Tongue (tissue), 2 donors: ENCODE data around the gene ISCU. TPM values are rescaled to one million over a fixed set of nuclear protein-coding genes. Genes with fewer than 3 reads are reported as not detected.
"Not testable (repeated sequence)": the region's sequence is repeated elsewhere in the genome, so short reads cannot be mapped to it uniquely, and the experiment has no call there.

ENCODE experiments used
- DNase-seq: peaks from one replicate; pipeline ENCODE4 v3.0.0-alpha.2; 2015
- total RNA-seq: library from RNA; depleted of rRNA; stranded (reverse); fragments of >200 nt; gene quantifications from one replicate; pipeline ENCODE4 v1.2.3, GENCODE V29; 2014

The ISCU gene
- total RNA-seq, 1 donor from 2014 or later, result 111 TPM

GRCh38 chr12:108543652-108544051, 18.7 kb upstream of the ISCU start:
- no peak for DNase-seq

- no peak for DNase-seq
Measured at GRCh38 chr12:108547686-108548085, 14.7 kb upstream of the ISCU start.

GRCh38 chr12:108548954-108549521, 13.4 kb upstream of the ISCU start:
- no peak for DNase-seq

- no peak for DNase-seq
Measured at GRCh38 chr12:108551535-108551934, 10.9 kb upstream of the ISCU start.

GRCh38 chr12:108553799-108554198, 8.6 kb upstream of the ISCU start:
- no peak for DNase-seq

GRCh38 chr12:108555383-108555782, 7.0 kb upstream of the ISCU start:
- DNase-seq, result not testable (repeated sequence)

- no peak for DNase-seq
Measured at GRCh38 chr12:108559007-108559655, 3.3 kb upstream of the ISCU start.

GRCh38 chr12:108559748-108560147, 2.6 kb upstream of the ISCU start:
- no peak for DNase-seq

GRCh38 chr12:108560321-108560721, 2.1 kb upstream of the ISCU start:
- DNase-seq, result peak; percentile 9

GRCh38 chr12:108560752-108561719, 1.4 kb upstream of the ISCU start, which contains the start of gene SART3:
SART3 (minus strand) TSS chr12:108561173; CDS start chr12:108561154, 19 bp downstream.
- peak; percentile 95 for DNase-seq

GRCh38 chr12:108561852-108562347, 496 bp upstream of the ISCU start:
- no peak for DNase-seq

GRCh38 chr12:108563136-108563803, 874 bp downstream of the ISCU start:
- peak; percentile 95 for DNase-seq

- no peak for DNase-seq
Measured at GRCh38 chr12:108563804-108564151, 1.4 kb downstream of the ISCU start.

- no peak for DNase-seq
Measured at GRCh38 chr12:108564724-108565123, 2.3 kb downstream of the ISCU start.

GRCh38 chr12:108565146-108565545, 2.8 kb downstream of the ISCU start:
- DNase-seq, result no peak

GRCh38 chr12:108565976-108566375, 3.6 kb downstream of the ISCU start:
- DNase-seq, result no peak

- no peak for DNase-seq
Measured at GRCh38 chr12:108566452-108566851, 4.1 kb downstream of the ISCU start.

GRCh38 chr12:108567406-108568337, 5.3 kb downstream of the ISCU start:
- no peak for DNase-seq

GRCh38 chr12:108568338-108569154, 6.2 kb downstream of the ISCU start:
- DNase-seq, result no peak
